Measurements from ENCODE around the gene CISH.

DNA sequence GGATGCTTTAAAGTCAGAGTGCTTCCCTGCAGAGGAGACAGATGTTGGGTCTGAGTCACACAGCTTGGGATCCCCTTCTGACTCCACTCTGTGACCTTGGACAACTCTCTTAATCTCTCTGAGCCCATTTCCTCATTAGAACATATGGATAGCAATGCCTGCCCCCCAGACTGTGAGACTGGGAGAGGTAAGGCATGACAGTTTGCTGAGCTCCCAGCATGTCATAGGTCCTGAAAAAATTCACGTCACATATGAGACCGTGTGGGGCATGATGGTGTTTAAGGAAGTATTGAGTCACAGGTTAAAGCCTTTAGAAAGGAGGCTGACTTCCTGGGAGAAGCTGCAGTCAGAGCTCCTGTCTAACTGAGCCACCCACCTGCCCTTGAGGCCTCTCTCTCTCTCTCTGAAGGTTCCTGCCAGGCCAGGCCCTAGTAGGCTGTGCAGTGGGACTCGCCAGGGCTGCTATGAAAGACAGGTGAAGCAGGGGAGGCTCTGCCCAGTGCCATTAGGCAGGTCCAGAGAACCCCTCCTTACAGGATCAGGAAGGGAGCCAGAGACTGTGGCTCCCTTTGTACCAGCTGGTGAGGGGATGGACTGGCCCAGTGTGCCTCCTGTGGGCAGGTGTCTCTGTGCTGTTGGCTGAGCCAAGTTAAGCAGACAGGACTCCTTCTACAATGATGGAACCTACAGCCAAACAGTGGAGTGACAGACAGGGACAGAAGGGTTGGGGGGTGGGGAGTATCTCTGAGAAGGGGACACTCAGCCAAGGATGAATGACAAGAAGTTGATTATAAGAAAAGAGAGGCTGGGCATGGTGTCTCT is 43.6 kb upstream of the CISH start:
- TF ChIP-seq, protein P1, sequence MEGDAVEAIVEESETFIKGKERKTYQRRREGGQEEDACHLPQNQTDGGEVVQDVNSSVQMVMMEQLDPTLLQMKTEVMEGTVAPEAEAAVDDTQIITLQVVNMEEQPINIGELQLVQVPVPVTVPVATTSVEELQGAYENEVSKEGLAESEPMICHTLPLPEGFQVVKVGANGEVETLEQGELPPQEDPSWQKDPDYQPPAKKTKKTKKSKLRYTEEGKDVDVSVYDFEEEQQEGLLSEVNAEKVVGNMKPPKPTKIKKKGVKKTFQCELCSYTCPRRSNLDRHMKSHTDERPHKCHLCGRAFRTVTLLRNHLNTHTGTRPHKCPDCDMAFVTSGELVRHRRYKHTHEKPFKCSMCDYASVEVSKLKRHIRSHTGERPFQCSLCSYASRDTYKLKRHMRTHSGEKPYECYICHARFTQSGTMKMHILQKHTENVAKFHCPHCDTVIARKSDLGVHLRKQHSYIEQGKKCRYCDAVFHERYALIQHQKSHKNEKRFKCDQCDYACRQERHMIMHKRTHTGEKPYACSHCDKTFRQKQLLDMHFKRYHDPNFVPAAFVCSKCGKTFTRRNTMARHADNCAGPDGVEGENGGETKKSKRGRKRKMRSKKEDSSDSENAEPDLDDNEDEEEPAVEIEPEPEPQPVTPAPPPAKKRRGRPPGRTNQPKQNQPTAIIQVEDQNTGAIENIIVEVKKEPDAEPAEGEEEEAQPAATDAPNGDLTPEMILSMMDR (conservative IDR thresholded peaks at IDR 0.05; ENCODE audit: low read depth, low read length), result no peak
- no peak for TF ChIP-seq EZH2 (IDR thresholded peaks at IDR 0.05; ENCODE audit: low read length, unreplicated experiment)

All from PC-3 (cell line).